HL-60/S4 treated with retinoic acid at 250 ng/mL for 4 days and 3 days (cell line): ENCODE data around the gene NFE2L1.
"Not testable (repeated sequence)": the region's sequence is repeated elsewhere in the genome, so short reads cannot be mapped to it uniquely, and the experiment has no call there.

Source experiments
- in situ Hi-C: fragments of 300-500 bp; cut with MboI; formaldehyde crosslinking; loops from 2 replicates; pipeline ENCODE4 v1.7.0; 2022; ENCODE audit warnings: low sequenced_read_pairs

Gene NFE2L1

GRCh38 chr17:48064638-48065037, 16.5 kb downstream of the NFE2L1 start:
- in situ Hi-C loops = no loop called here

GRCh38 chr17:48066192-48066591, 18.0 kb downstream of the NFE2L1 start:
- in situ Hi-C loops = no loop called here

- in situ Hi-C loops = no loop called here
Observed at GRCh38 chr17:48066656-48067055, 18.5 kb downstream of the NFE2L1 start.

GRCh38 chr17:48067245-48067644, 19.1 kb downstream of the NFE2L1 start:
- in situ Hi-C loops = no loop called here

GRCh38 chr17:48067808-48068207, 19.6 kb downstream of the NFE2L1 start:
- in situ Hi-C loops = not testable (repeated sequence)

GRCh38 chr17:48068491-48068961, 20.4 kb downstream of the NFE2L1 start:
- in situ Hi-C loops = no loop called here

- in situ Hi-C loops = no loop called here
Observed at GRCh38 chr17:48070195-48070594, 22.0 kb downstream of the NFE2L1 start.

GRCh38 chr17:48071654-48072053, 23.5 kb downstream of the NFE2L1 start:
- in situ Hi-C loops = no loop called here

- in situ Hi-C loops = not testable (repeated sequence)
Observed at GRCh38 chr17:48072811-48073210, 24.7 kb downstream of the NFE2L1 start.

GRCh38 chr17:48073566-48074094, 25.5 kb downstream of the NFE2L1 start:
- in situ Hi-C loops = not testable (repeated sequence)

- in situ Hi-C loops = no loop called here
Observed at GRCh38 chr17:48074322-48075081, 26.3 kb downstream of the NFE2L1 start.

- in situ Hi-C loops = not testable (repeated sequence)
Observed at GRCh38 chr17:48077152-48077551, 29.0 kb downstream of the NFE2L1 start.

GRCh38 chr17:48081858-48082257, 33.7 kb downstream of the NFE2L1 start:
- in situ Hi-C loops = no loop called here

- in situ Hi-C loops = no loop called here
Observed at GRCh38 chr17:48084932-48085331, 36.8 kb downstream of the NFE2L1 start.

GRCh38 chr17:48093341-48094045, 45.3 kb downstream of the NFE2L1 start:
- in situ Hi-C loops = no loop called here

GRCh38 chr17:48095611-48096010, 47.5 kb downstream of the NFE2L1 start:
- in situ Hi-C loops = no loop called here

- in situ Hi-C loops = no loop called here
Observed at GRCh38 chr17:48100160-48100559, 52.0 kb downstream of the NFE2L1 start.

- in situ Hi-C loops = no loop called here
Observed at GRCh38 chr17:48100591-48101011, 52.4 kb downstream of the NFE2L1 start.

- in situ Hi-C loops = no loop called here
Observed at GRCh38 chr17:48101012-48101720, 53.0 kb downstream of the NFE2L1 start, which contains the start of gene CBX1. TSS of gene CBX1 (minus strand) at chr17:48101478. CDS start at chr17:48077004, 24,474 bp downstream.

- in situ Hi-C loops = no loop called here
Observed at GRCh38 chr17:48102043-48102750, 54.0 kb downstream of the NFE2L1 start.
